Left ventricle myocardium inferior (tissue), 1 donor: ENCODE data around the gene POLRMT. TPM values are rescaled to one million over a fixed set of nuclear protein-coding genes. Genes with fewer than 3 reads are reported as not detected.

Experiments used
- DNase-seq: peaks from one replicate; pipeline ENCODE4 v3.0.0-alpha.2; 2020
- H3K27ac ChIP-seq: fragments of 200-600 bp; replicated peaks from 2 replicates; pipeline ENCODE4 v1.8.0; 2021
- H3K27me3 ChIP-seq: fragments of 200-600 bp; 2 replicates; pipeline ENCODE4 v1.8.0; 2021; ENCODE audit warnings: low read depth
- H3K36me3 ChIP-seq: fragments of 200-600 bp; 2 replicates; pipeline ENCODE4 v1.8.0; 2021
- H3K4me1 ChIP-seq: fragments of 200-600 bp; 2 replicates; pipeline ENCODE4 v1.8.0; 2021
- H3K4me3 ChIP-seq: fragments of 200-600 bp; 2 replicates; pipeline ENCODE4 v1.8.0; 2021; ENCODE audit warnings: mild to moderate bottlenecking, moderate library complexity
- H3K9me3 ChIP-seq: fragments of 200-600 bp; replicated peaks from 2 replicates; pipeline ENCODE4 v1.8.0; 2021
- CTCF ChIP-seq: fragments of 200-600 bp; IDR thresholded peaks from 2 replicates; pipeline ENCODE4 v1.8.0; 2021; ENCODE audit warnings: antibody characterized with exemption, mild to moderate bottlenecking, borderline replicate concordance
- intact Hi-C: fragments of 100-400 bp; cut with micrococcal nuclease; formaldehyde crosslinking; loops from one replicate; pipeline ENCODE4 v1.11.0; 2022
- total RNA-seq: library from RNA; stranded (reverse); fragmentation: NEBNext Ultra II Directional; extraction: Animal tissue kit (Norgen Biotek cat#: 25700); gene quantifications from one replicate; pipeline ENCODE4 v1.2.1, GENCODE V29; 2021
- donor health status: DM: no; HTN: yes; CAD: no; lungs with severe emphysema.

Gene POLRMT
- total RNA-seq, 1 donor from 2014 or later = 54.3 TPM

DNA sequence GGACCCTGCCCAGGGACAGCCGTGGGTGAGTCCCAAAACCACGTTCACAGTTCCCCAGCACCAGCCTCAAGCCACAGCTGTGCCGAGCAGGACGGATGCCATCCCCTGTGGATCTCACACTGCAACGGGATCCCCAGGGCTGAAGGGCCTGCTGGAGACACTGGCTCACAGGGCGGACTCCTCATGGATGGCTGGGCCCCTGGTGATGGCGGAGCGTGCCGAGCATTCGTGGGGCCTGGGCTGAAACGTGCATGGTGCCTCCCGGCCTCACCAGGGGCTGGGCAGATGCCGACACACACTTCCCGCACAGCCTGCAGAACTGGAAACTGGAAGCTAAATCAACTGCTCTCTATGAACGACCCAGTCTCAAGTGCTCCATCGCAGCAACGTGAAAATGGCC, 20.1 kb upstream of the POLRMT start:
- Histone ChIP-seq H3K4me1 (peaks cover 28% of the 10 kb centered on the region), H3K36me3 (peaks cover 61% of the 10 kb centered on the region)

DNA sequence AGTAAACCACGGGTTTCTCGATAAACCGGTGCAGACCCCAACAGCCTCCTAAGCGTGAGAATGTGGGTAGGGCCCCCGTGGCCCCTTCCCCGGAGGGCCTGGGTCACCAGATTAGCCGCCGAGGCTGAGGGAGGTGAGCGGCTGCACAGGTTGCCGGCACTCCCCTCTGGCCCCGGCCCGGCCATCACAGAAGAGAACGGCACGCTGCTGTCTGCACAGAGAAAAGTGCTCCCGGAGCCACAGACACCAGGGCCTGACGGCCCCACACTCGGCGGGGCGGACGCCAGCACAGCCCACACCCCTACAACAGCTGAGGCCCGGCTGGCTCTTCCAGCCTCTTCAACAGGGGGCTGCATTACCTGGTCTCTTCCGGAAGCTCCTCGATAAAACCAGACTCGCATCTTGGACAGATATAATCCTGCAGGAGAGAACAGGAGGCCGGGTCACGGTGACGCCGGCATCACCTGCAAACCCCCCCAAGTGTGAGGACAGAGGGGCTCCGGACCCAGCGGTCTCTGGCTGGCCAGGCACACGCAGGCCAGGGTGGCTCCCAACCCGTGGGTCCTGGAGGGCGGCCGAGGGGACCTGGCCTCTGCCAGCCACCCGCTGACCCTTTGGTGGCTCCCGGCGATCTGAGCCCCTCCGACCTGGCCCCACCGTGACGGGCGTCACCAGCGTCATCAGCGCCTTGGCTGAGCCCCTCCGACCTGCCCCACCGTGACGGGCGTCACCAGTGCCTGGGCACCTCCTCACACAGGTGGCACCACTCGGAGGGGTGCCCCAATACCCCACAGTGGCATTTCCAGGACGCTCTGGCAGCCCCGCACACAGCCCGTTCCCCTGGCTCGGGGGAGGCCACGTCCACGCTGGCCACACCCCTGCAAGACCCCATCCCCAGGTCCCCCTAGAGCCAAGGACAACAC, 19.4 kb upstream of the POLRMT start:
- Histone ChIP-seq H3K4me1 (peaks cover 21% of the 10 kb centered on the region), H3K9me3 (no peaks in the 10 kb centered on the region), H3K27me3 (no peaks in the 10 kb centered on the region), H3K4me3 (no peak overlapping the region), H3K27ac (no peak overlapping the region), H3K36me3 (peaks cover 68% of the 10 kb centered on the region)
- intact Hi-C loops = no loop called here
- TF ChIP-seq CTCF = no peak
- DNase-seq = no peak

More for the DNA sequence above, 20.1 kb upstream of the POLRMT start:
- no peaks in the 10 kb centered on the region for H3K9me3 ChIP-seq
- intact Hi-C loops = no loop called here
- no peak for DNase-seq
- H3K27ac ChIP-seq = no peak overlapping the region
- no peaks in the 10 kb centered on the region for H3K27me3 ChIP-seq
- no peak overlapping the region for H3K4me3 ChIP-seq
- no peak for TF ChIP-seq CTCF

GRCh38 chr19:651991-652390, 18.7 kb upstream of the POLRMT start:
- H3K9me3 ChIP-seq = no peaks in the 10 kb centered on the region
- no peak overlapping the region for H3K4me3 ChIP-seq
- intact Hi-C loops = no loop called here
- peaks cover 75% of the 10 kb centered on the region for H3K36me3 ChIP-seq
- no peak overlapping the region for H3K27ac ChIP-seq
- no peak for DNase-seq
- TF ChIP-seq CTCF = no peak
- no peaks in the 10 kb centered on the region for H3K27me3 ChIP-seq
- H3K4me1 ChIP-seq = peaks cover 14% of the 10 kb centered on the region

DNA sequence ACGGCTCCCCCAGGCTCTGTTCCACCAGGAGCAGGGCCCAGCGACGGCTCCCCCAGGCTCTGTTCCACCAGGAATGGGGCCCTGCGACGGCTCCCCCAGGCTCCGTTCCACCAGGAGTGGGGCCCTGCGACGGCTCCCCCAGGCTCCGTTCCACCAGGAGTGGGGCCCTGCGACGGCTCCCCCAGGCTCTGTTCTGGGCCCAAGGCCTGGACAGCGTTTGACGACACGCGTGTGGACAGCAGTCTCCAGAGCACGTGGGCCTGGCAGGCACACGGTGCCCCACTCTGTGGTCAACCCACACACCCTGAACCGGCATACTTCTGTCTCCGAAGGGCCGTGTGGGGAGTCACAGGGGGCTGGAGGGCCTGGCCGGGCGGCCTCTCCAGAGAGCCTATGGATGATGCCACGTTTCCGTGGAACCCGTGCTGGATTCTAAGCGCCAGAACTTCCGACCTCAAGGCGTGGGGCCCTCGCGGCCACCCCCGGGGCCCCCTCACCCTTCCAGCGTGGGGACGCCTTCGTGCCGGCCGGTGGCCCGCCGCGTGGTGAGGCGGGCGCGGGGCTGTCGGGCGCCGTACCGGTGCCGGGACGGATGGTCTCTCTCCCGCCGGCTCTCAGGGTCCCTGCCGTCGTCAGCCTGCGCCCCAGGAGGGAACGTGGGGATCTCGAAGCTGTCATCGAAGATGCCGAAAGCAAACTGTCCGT, 17.9 kb upstream of the POLRMT start:
- H3K36me3 ChIP-seq = peaks cover 82% of the 10 kb centered on the region
- DNase-seq = no peak

GRCh38 chr19:650121-650520, 16.8 kb upstream of the POLRMT start:
- Histone ChIP-seq H3K27ac (no peak overlapping the region), H3K27me3 (no peaks in the 10 kb centered on the region), H3K36me3 (peaks cover 88% of the 10 kb centered on the region), H3K9me3 (no peaks in the 10 kb centered on the region), H3K4me1 (no peaks in the 10 kb centered on the region), H3K4me3 (no peak overlapping the region)
- intact Hi-C loops = no loop called here
- no peak for DNase-seq
- no peak for TF ChIP-seq CTCF

More for the DNA sequence above, 17.9 kb upstream of the POLRMT start:
- H3K27me3 ChIP-seq = no peaks in the 10 kb centered on the region
- TF ChIP-seq CTCF = no peak
- peaks cover 8% of the 10 kb centered on the region for H3K4me1 ChIP-seq
- intact Hi-C loops = no loop called here
- no peak overlapping the region for H3K4me3 ChIP-seq
- H3K27ac ChIP-seq = no peak overlapping the region
- no peaks in the 10 kb centered on the region for H3K9me3 ChIP-seq
